NCI-H1417 treated with DMSO at 0.1 percent for 48 hours (cell line): ENCODE data around the gene FAM168B.

Experiments used
- DNase-seq: peaks from one replicate; lab custom pipeline; 2025; lab: John Stamatoyannopoulos, UW

The FAM168B gene

GRCh38 chr2:131022731-131023130 is 70.5 kb downstream of the FAM168B start:
- DNase-seq, result no peak

- DNase-seq, result no peak
These were observed 76.2 kb downstream of the FAM168B start for GRCh38 chr2:131016826-131017741.

- no peak for DNase-seq
These were observed 77.5 kb downstream of the FAM168B start for GRCh38 chr2:131015764-131016163.

GRCh38 chr2:131014141-131014540 is 79.1 kb downstream of the FAM168B start:
- DNase-seq, result no peak

GRCh38 chr2:131011486-131011885 is 81.8 kb downstream of the FAM168B start:
- DNase-seq, result no peak

GRCh38 chr2:131010566-131010965 is 82.7 kb downstream of the FAM168B start:
- no peak for DNase-seq

- no peak for DNase-seq
These were observed 83.4 kb downstream of the FAM168B start for GRCh38 chr2:131009713-131010475.

- DNase-seq, result no peak
These were observed 84.3 kb downstream of the FAM168B start for GRCh38 chr2:131008967-131009366.

- DNase-seq, result no peak
These were observed 86.7 kb downstream of the FAM168B start for GRCh38 chr2:131006561-131006960.

GRCh38 chr2:131005216-131005935 is 87.9 kb downstream of the FAM168B start:
- DNase-seq, result no peak

GRCh38 chr2:131004446-131005209 is 88.6 kb downstream of the FAM168B start:
- no peak for DNase-seq

GRCh38 chr2:130998561-130998960 is 94.7 kb downstream of the FAM168B start:
- no peak for DNase-seq
